ENCODE measurements around the gene GABRD.

DNA sequence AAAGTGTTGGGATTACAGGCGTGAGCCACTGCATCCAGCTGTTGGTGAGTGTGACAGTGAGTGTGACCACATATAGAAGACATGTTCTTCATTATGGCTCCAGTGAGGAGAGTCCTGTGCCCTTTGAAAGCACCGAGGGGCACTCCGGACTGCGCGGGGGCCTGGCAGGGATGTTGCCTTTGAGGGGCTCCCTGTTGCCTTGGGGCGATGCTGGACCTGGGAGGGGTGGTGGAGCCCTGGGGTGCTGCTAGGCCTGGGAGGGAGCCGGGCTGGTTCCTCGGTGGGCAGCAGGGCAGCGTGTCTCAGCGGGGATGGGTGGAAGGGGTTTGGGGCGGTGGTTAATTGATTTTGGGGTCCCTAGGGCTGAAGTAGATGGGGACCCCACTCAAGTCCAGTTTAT, 41.0 kb upstream of the GABRD start:
- TF ChIP-seq, protein P1, sequence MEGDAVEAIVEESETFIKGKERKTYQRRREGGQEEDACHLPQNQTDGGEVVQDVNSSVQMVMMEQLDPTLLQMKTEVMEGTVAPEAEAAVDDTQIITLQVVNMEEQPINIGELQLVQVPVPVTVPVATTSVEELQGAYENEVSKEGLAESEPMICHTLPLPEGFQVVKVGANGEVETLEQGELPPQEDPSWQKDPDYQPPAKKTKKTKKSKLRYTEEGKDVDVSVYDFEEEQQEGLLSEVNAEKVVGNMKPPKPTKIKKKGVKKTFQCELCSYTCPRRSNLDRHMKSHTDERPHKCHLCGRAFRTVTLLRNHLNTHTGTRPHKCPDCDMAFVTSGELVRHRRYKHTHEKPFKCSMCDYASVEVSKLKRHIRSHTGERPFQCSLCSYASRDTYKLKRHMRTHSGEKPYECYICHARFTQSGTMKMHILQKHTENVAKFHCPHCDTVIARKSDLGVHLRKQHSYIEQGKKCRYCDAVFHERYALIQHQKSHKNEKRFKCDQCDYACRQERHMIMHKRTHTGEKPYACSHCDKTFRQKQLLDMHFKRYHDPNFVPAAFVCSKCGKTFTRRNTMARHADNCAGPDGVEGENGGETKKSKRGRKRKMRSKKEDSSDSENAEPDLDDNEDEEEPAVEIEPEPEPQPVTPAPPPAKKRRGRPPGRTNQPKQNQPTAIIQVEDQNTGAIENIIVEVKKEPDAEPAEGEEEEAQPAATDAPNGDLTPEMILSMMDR (conservative IDR thresholded peaks at IDR 0.05; ENCODE audit: low read length) = no peak
- no peak for TF ChIP-seq EZH2phosphoT487 (IDR thresholded peaks at IDR 0.05; ENCODE audit: borderline replicate concordance)
